IPS DF 19.7 (cell line): ENCODE results near the gene NR1H3.
"Not testable (repeated sequence)": the region's sequence is repeated elsewhere in the genome, so short reads cannot be mapped to it uniquely, and the experiment has no call there.

Experiments used
- DNase-seq: peaks from one replicate; pipeline ENCODE4 v3.0.0-alpha.2; 2013; ENCODE audit warnings: low read depth, low spot score

The NR1H3 gene

GRCh38 chr11:47257517-47258316 lies at the start of gene NR1H3:
NR1H3 (plus strand) TSS chr11:47257996; CDS start chr11:47259217, 1,221 bp downstream.
- DNase-seq = no peak

GRCh38 chr11:47208008-47208552 lies 49.7 kb upstream of the NR1H3 start:
- not testable (repeated sequence) for DNase-seq

GRCh38 chr11:47208628-47209027 lies 49.2 kb upstream of the NR1H3 start:
- DNase-seq = no peak

GRCh38 chr11:47212938-47213337 lies 44.9 kb upstream of the NR1H3 start:
- DNase-seq = no peak

- peak; percentile 82 for DNase-seq
Observed at GRCh38 chr11:47213950-47214565, 43.7 kb upstream of the NR1H3 start.

- no peak for DNase-seq
Observed at GRCh38 chr11:47215366-47215910, 42.4 kb upstream of the NR1H3 start.

- no peak for DNase-seq
Observed at GRCh38 chr11:47216121-47216798, 41.5 kb upstream of the NR1H3 start.

GRCh38 chr11:47220401-47220821 lies 37.4 kb upstream of the NR1H3 start:
- no peak for DNase-seq

- DNase-seq = no peak
Observed at GRCh38 chr11:47222696-47223095, 35.1 kb upstream of the NR1H3 start.

- DNase-seq = no peak
Observed at GRCh38 chr11:47225552-47226400, 32.0 kb upstream of the NR1H3 start.

- DNase-seq = no peak
Observed at GRCh38 chr11:47229161-47229560, 28.6 kb upstream of the NR1H3 start.

- DNase-seq = no peak
Observed at GRCh38 chr11:47233051-47233450, 24.7 kb upstream of the NR1H3 start.

- DNase-seq = no peak
Observed at GRCh38 chr11:47233989-47234668, 23.7 kb upstream of the NR1H3 start.

GRCh38 chr11:47234669-47235100 lies 23.1 kb upstream of the NR1H3 start:
- DNase-seq = no peak

GRCh38 chr11:47235163-47235562 lies 22.6 kb upstream of the NR1H3 start:
- DNase-seq = no peak

- DNase-seq = no peak
Observed at GRCh38 chr11:47236482-47236881, 21.3 kb upstream of the NR1H3 start.

- DNase-seq = no peak
Observed at GRCh38 chr11:47239852-47240251, 17.9 kb upstream of the NR1H3 start.

GRCh38 chr11:47241841-47242301 lies 15.9 kb upstream of the NR1H3 start:
- no peak for DNase-seq

- no peak for DNase-seq
Observed at GRCh38 chr11:47242596-47243192, 15.1 kb upstream of the NR1H3 start.

GRCh38 chr11:47243454-47243853 lies 14.3 kb upstream of the NR1H3 start:
- no peak for DNase-seq
